Heart left ventricle (tissue), 16 donors: ENCODE measurements around the gene NABP1. TPM values are rescaled to one million over a fixed set of nuclear protein-coding genes. Genes with fewer than 3 reads are reported as not detected.

Source experiments
- ATAC-seq, 4 donors: fragments of 200-7000 bp; cut with Tn5 transposase; one replicate each; pipeline ENCODE4 v1.9.1; 2020 to 2022; ENCODE audit warnings: moderate library complexity in 4 of 4, mild to moderate bottlenecking in 3 of 4, moderate number of reproducible peaks in 1 of 4
- DNase-seq, 5 donors: peaks; one replicate each; pipeline ENCODE4 v3.0.0-alpha.2; 2020
- H3K27ac ChIP-seq, 12 donors: fragments of 200-600 bp; sonication (generic) in 4 of 12; one replicate each; pipeline versions ENCODE4 v1.5.0 to v1.8.0; 2016 to 2022; ENCODE audit warnings: mild to moderate bottlenecking in 2 of 12
- H3K27me3 ChIP-seq, 9 donors: fragments of 200-600 bp; sonication (generic) in 2 of 9; one replicate each; pipeline versions ENCODE4 v1.5.1 to v1.8.0; 2016 to 2022; ENCODE audit warnings: mild to moderate bottlenecking in 3 of 9
- H3K36me3 ChIP-seq, 9 donors: fragments of 200-600 bp; sonication (generic) in 2 of 9; one replicate each; pipeline versions ENCODE4 v1.5.0 to v1.8.0; 2018 to 2022; ENCODE audit warnings: mild to moderate bottlenecking in 2 of 9
- H3K4me1 ChIP-seq, 12 donors: fragments of 200-600 bp; sonication (generic) in 4 of 12; one replicate each; pipeline versions ENCODE4 v1.5.0 to v1.8.0; 2016 to 2022; ENCODE audit warnings: mild to moderate bottlenecking in 3 of 12
- H3K4me3 ChIP-seq, 12 donors: fragments of 200-600 bp; sonication (generic) in 4 of 12; one replicate each; pipeline versions ENCODE4 v1.5.0 to v1.8.0; 2017 to 2022; ENCODE audit warnings: mild to moderate bottlenecking in 9 of 12, moderate library complexity in 4 of 12
- H3K9me3 ChIP-seq, 12 donors: fragments of 200-600 bp; sonication (generic) in 4 of 12; one replicate each; pipeline versions ENCODE4 v1.5.0 to v1.8.0; 2016 to 2022; ENCODE audit warnings: mild to moderate bottlenecking in 1 of 12
- CTCF ChIP-seq, 12 donors: fragments of 200-600 bp; sonication (generic) in 4 of 12; IDR thresholded peaks; one replicate each; pipeline versions ENCODE4 v1.5.0 to v1.8.0; 2018 to 2022; ENCODE audit warnings: antibody characterized with exemption in 12 of 12, mild to moderate bottlenecking in 5 of 12
- POLR2A ChIP-seq, 2 donors: fragments of 450-650 bp; IDR thresholded peaks; one replicate each; pipeline ENCODE4 v1.6.1; 2017; ENCODE audit warnings: antibody characterized with exemption in 2 of 2, mild to moderate bottlenecking in 2 of 2, moderate library complexity in 2 of 2
- WGBS, 4 donors: extraction: QIAGEN DNeasy Blood & Tissue Kit in 2 of 4; methylation state at CpG; one replicate each; pipeline versions ENCODE4 v1.1.5 to v1.1.7; 2013 to 2018; 5-methylcytosine and 5-hydroxymethylcytosine counted together
- intact Hi-C, 10 donors: fragments of 100-400 bp; cut with DNase I; formaldehyde crosslinking; loops; one replicate each; pipeline versions ENCODE4 v1.11.1 to v1.14.2; 2022
- polyA plus RNA-seq, 2 donors: library from polyadenylated mRNA; stranded (reverse); fragments of 200-250 nt; gene quantifications; one replicate each; pipeline ENCODE4 v1.2.3, GENCODE V29; 2013
- total RNA-seq, 9 donors: library from RNA; depleted of rRNA in 2 of 9; stranded (reverse); fragments of >200 nt in 2 of 9; fragmentation: NEBNext Ultra II Directional in 3 of 9; extraction: Animal tissue kit (Norgen Biotek cat#: 25700) in 3 of 9; gene quantifications; one replicate each; pipeline versions ENCODE4 v1.1.0 to v1.2.4, GENCODE V29; 2016 to 2023
- donor health status: ischemic (EF 13 %, LVEDD 7.1; RV severe dilation, severe dysfunction).
- donor health status: healthy with polysubstance abuse.
- donor health status: DM: no; HTN: yes; CAD: no.
- donor health status: DM: no; HTN: no; CAD: no.
- donor health status: ischemic (EF 25% LVEDD 6.9; RV normal size, moderate dysfunction).
- donor health status: ischemic (EF 25% LVEDD 5.7; RV mildly dilated, moderate dysfunction).
- donor health status: healthy.
- donor health status: DM: yes; HTN: yes; CAD: no.
- donor health status: ischemic (EF 35%, LVEDD 5.7; RV mildly dilated, moderate dysfunction).
- donor health status: nonischemic (EF 11% LVEDD 7.7; RV severe dilation, severe dysfunction).
- donor health status: DM: yes; HTN: yes; CAD: no.
- donor health status: PGD.
- donor health status: ischemic (EF 29% LVEDD 5.4; RV normal size, mild dysfunction).
- donor health status: nonischemic (EF 23%, LVEDD 6.1; RV moderate dilation, normal function).

The NABP1 gene
- total and polyA plus RNA-seq, 11 donors, result 1.5 to 36.3 (median 3.3) TPM

DNA sequence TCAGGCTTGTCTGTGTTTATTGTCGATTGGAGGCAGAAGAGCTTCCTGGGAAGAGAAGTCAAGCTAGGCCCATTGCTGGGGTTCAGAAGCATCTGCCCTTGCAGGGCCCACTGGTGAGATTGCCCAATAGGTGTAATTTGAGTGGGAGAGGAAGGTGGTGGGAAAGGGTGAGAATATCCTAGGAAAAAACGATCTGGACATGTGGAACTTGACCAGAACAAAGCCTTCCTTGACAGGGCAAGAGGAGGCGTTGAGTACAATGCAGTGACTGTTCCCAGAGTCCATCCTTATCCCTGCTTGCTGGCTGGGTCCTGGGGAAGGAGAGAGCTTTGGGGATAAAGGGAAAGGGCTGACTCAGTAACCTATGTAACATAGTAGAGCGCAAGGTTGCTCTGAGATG is 27.1 kb downstream of the NABP1 start:
- no peak overlapping the region for H3K4me3 ChIP-seq
- DNase-seq (no peak), ATAC-seq (no peak)
- TF ChIP-seq CTCF (IDR thresholded peaks at IDR 0.05) (no peak), POLR2A (IDR thresholded peaks at IDR 0.05) (no peak)
- intact Hi-C loops, result no loop called here
- no peak overlapping the region for H3K27ac ChIP-seq
- no peaks in the 10 kb centered on the region for H3K27me3 ChIP-seq
- no peaks in the 10 kb centered on the region for H3K4me1 ChIP-seq
- WGBS, 4 donors, result 68 to 76% (median 72%) methylated on average over 4 of the region's 4 CpGs
- no peaks in the 10 kb centered on the region for H3K36me3 ChIP-seq
- no peaks in the 10 kb centered on the region for H3K9me3 ChIP-seq

GRCh38 chr2:191705701-191706100 is 27.8 kb downstream of the NABP1 start:
- intact Hi-C loops, result no loop called here
- Histone ChIP-seq H3K4me3 (no peak overlapping the region), H3K4me1 (no peaks in the 10 kb centered on the region), H3K27me3 (no peaks in the 10 kb centered on the region), H3K36me3 (no peaks in the 10 kb centered on the region), H3K9me3 (no peaks in the 10 kb centered on the region), H3K27ac (no peak overlapping the region)
- TF ChIP-seq POLR2A (IDR thresholded peaks at IDR 0.05) (no peak), CTCF (IDR thresholded peaks at IDR 0.05) (no peak)
- no peak for ATAC-seq
- no peak for DNase-seq
- 72 to 81% (median 79%) methylated on average over 1 of the region's 1 CpG for WGBS, 4 donors

GRCh38 chr2:191706791-191707190 is 28.9 kb downstream of the NABP1 start:
- ATAC-seq, result no peak
- 80 to 89% (median 87%) methylated on average over 2 of the region's 2 CpGs for WGBS, 4 donors
- TF ChIP-seq POLR2A (IDR thresholded peaks at IDR 0.05) (no peak), CTCF (IDR thresholded peaks at IDR 0.05) (no peak)

GRCh38 chr2:191707542-191707941 is 29.6 kb downstream of the NABP1 start:
- Histone ChIP-seq H3K27me3 (no peaks in the 10 kb centered on the region), H3K4me3 (no peak overlapping the region), H3K4me1 (no peaks in the 10 kb centered on the region), H3K9me3 (no peaks in the 10 kb centered on the region), H3K36me3 (no peaks in the 10 kb centered on the region), H3K27ac (no peak overlapping the region)
- intact Hi-C loops, result no loop called here
- no peak for TF ChIP-seq POLR2A (IDR thresholded peaks at IDR 0.05)
- TF ChIP-seq CTCF (IDR thresholded peaks at IDR 0.05), result no peak
- whole genome bisulfite sequencing, 4 donors, result 80 to 91% (median 88%) methylated on average over 2 of the region's 2 CpGs
- ATAC-seq, result no peak
- no peak for DNase-seq

More at GRCh38 chr2:191706791-191707190, 28.9 kb downstream of the NABP1 start:
- H3K27me3 ChIP-seq, result no peaks in the 10 kb centered on the region
- DNase-seq, result no peak
- intact Hi-C loops, result no loop called here
- no peaks in the 10 kb centered on the region for H3K36me3 ChIP-seq
- no peak overlapping the region for H3K27ac ChIP-seq
- no peaks in the 10 kb centered on the region for H3K4me1 ChIP-seq
- no peaks in the 10 kb centered on the region for H3K9me3 ChIP-seq
- no peak overlapping the region for H3K4me3 ChIP-seq
